H9 (cell line): ENCODE results near the gene GRIK4. TPM values are rescaled to one million over a fixed set of nuclear protein-coding genes. Genes with fewer than 3 reads are reported as not detected.

ENCODE experiments used
- DNase-seq: peaks from one replicate; pipeline ENCODE4 v3.0.0-alpha.2; 2017
- H2AFZ ChIP-seq: one replicate; pipeline ENCODE4 v1.6.1; 2013; ENCODE audit warnings: mild to moderate bottlenecking, low read length, control low read depth, moderate library complexity
- H2AK5ac ChIP-seq: 2 replicates; pipeline ENCODE4 v1.6.1; 2013; ENCODE audit warnings: low read length, control low read depth, mixed read lengths; ENCODE audit not compliant: insufficient read length
- H2BK120ac ChIP-seq: one replicate; pipeline ENCODE4 v1.6.1; 2013; ENCODE audit warnings: low read depth, mild to moderate bottlenecking, low read length, control low read depth, inconsistent platforms; ENCODE audit not compliant: poor library complexity, severe bottlenecking
- H2BK12ac ChIP-seq: 2 replicates; pipeline ENCODE4 v1.6.1; 2013; ENCODE audit warnings: low read length, control low read depth, mixed read lengths, low read depth; ENCODE audit not compliant: insufficient read length
- H2BK15ac ChIP-seq: 2 replicates; pipeline ENCODE4 v1.6.1; 2013; ENCODE audit warnings: low read depth, low read length, control low read depth
- H2BK20ac ChIP-seq: one replicate; pipeline ENCODE4 v1.6.1; 2013; ENCODE audit warnings: low read depth, mild to moderate bottlenecking, low read length, control low read depth, inconsistent platforms; ENCODE audit not compliant: poor library complexity, severe bottlenecking
- H2BK5ac ChIP-seq: 2 replicates; pipeline ENCODE4 v1.6.1; 2013; ENCODE audit warnings: low read length, control low read depth, mixed read lengths; ENCODE audit not compliant: insufficient read length
- H3K14ac ChIP-seq: 2 replicates; pipeline ENCODE4 v1.6.1; 2013; ENCODE audit warnings: low read length, control low read depth; ENCODE audit not compliant: insufficient read depth
- H3K18ac ChIP-seq: 2 replicates; pipeline ENCODE4 v1.6.1; 2013; ENCODE audit warnings: low read depth, mild to moderate bottlenecking, mixed read lengths, low read length, control low read depth; ENCODE audit not compliant: insufficient read length
- H3K23ac ChIP-seq: 2 replicates; pipeline ENCODE4 v1.6.1; 2013; ENCODE audit warnings: low read length, control low read depth, mixed read lengths, low read depth; ENCODE audit not compliant: insufficient read length
- H3K23me2 ChIP-seq: 2 replicates; pipeline ENCODE4 v1.6.1; 2013; ENCODE audit warnings: low read depth, mild to moderate bottlenecking, mixed read lengths, low read length, control low read depth; ENCODE audit not compliant: insufficient read length, poor library complexity, severe bottlenecking
- H3K27ac ChIP-seq: 2 replicates; pipeline ENCODE4 v1.5.1; 2013; ENCODE audit warnings: low read length, control low read depth, mixed read lengths, low read depth; ENCODE audit not compliant: insufficient read length
- H3K27me3 ChIP-seq: 2 replicates; pipeline ENCODE4 v1.6.1; 2013; ENCODE audit warnings: low read length, control low read depth, inconsistent platforms; ENCODE audit not compliant: insufficient read depth
- H3K4ac ChIP-seq: 2 replicates; pipeline ENCODE4 v1.6.1; 2013; ENCODE audit warnings: low read depth, mild to moderate bottlenecking, control low read depth, inconsistent platforms, low read length, moderate library complexity
- H3K4me1 ChIP-seq: 2 replicates; pipeline ENCODE4 v1.6.1; 2013; ENCODE audit warnings: low read length, control low read depth, inconsistent platforms; ENCODE audit not compliant: insufficient read depth
- H3K4me2 ChIP-seq: 2 replicates; pipeline ENCODE4 v1.6.1; 2013; ENCODE audit warnings: low read length, control low read depth, mixed read lengths; ENCODE audit not compliant: insufficient read length, insufficient read depth
- H3K56ac ChIP-seq: 2 replicates; pipeline ENCODE4 v1.6.1; 2013; ENCODE audit warnings: low read depth, mild to moderate bottlenecking, mixed read lengths, low read length, control low read depth; ENCODE audit not compliant: insufficient read length
- H3K79me1 ChIP-seq: 2 replicates; pipeline ENCODE4 v1.6.1; 2013; ENCODE audit warnings: low read depth, mild to moderate bottlenecking, moderate library complexity, low read length, control low read depth, inconsistent platforms; ENCODE audit not compliant: insufficient read depth, poor library complexity, severe bottlenecking
- H3K79me2 ChIP-seq: 2 replicates; pipeline ENCODE4 v1.6.1; 2013; ENCODE audit warnings: low read length, control low read depth, inconsistent platforms; ENCODE audit not compliant: insufficient read depth
- H3K9ac ChIP-seq: 2 replicates; pipeline ENCODE4 v1.6.1; 2013; ENCODE audit warnings: low read length, control low read depth, mixed read lengths; ENCODE audit not compliant: insufficient read length; ENCODE audit errors: extremely low read depth
- H3K9me3 ChIP-seq: one replicate; pipeline ENCODE4 v1.6.1; 2013; ENCODE audit warnings: low read depth, low read length, inconsistent platforms; ENCODE audit not compliant: control insufficient read depth
- H3T11ph ChIP-seq: one replicate; pipeline ENCODE4 v1.6.1; 2013; ENCODE audit warnings: mild to moderate bottlenecking, low read length, control low read depth, inconsistent platforms
- H4K20me1 ChIP-seq: one replicate; pipeline ENCODE4 v1.6.1; 2013; ENCODE audit not compliant: control insufficient read depth, insufficient read length, insufficient read depth
- H4K5ac ChIP-seq: 2 replicates; pipeline ENCODE4 v1.6.1; 2013; ENCODE audit warnings: low read depth, mild to moderate bottlenecking, mixed read lengths, low read length, control low read depth; ENCODE audit not compliant: insufficient read length
- H4K8ac ChIP-seq: replicated peaks from 2 replicates; pipeline ENCODE4 v1.6.1; 2013; ENCODE audit warnings: low read length, control low read depth, mixed read lengths, low read depth; ENCODE audit not compliant: insufficient read length
- H4K91ac ChIP-seq: 2 replicates; pipeline ENCODE4 v1.6.1; 2013; ENCODE audit warnings: low read depth, mild to moderate bottlenecking, moderate library complexity, mixed read lengths, low read length, control low read depth; ENCODE audit not compliant: insufficient read length
- H3K27ac Mint-ChIP-seq, 3 experiments: 2 replicates in 2 of 3; 3 replicates in 1 of 3; pipeline ENCODE4 v1.8.0; 2020 to 2021; ENCODE audit warnings: mixed read lengths in 3 of 3, mild to moderate bottlenecking in 1 of 3, moderate library complexity in 1 of 3
- H3K27me3 Mint-ChIP-seq: 2 replicates; pipeline ENCODE4 v1.8.0; 2021; ENCODE audit warnings: low read depth, mild to moderate bottlenecking, moderate library complexity, mixed read lengths
- H3K36me3 Mint-ChIP-seq, 3 experiments: 2 replicates in 2 of 3; 3 replicates in 1 of 3; pipeline ENCODE4 v1.8.0; 2020 to 2021; ENCODE audit warnings: low read depth in 3 of 3, mixed read lengths in 3 of 3; ENCODE audit not compliant: insufficient read depth in 1 of 3
- H3K4me1 Mint-ChIP-seq, 2 experiments: 2 replicates each; pipeline ENCODE4 v1.8.0; 2020; ENCODE audit warnings: mixed read lengths in 2 of 2
- H3K4me3 Mint-ChIP-seq, 2 experiments: 2 replicates in 1 of 2; 3 replicates in 1 of 2; pipeline ENCODE4 v1.8.0; 2020 to 2021; ENCODE audit warnings: mild to moderate bottlenecking in 2 of 2, mixed read lengths in 2 of 2, moderate library complexity in 1 of 2
- H3K9me3 Mint-ChIP-seq, 2 experiments: 2 replicates in 1 of 2; 3 replicates in 1 of 2; pipeline ENCODE4 v1.8.0; 2020; ENCODE audit warnings: mild to moderate bottlenecking in 2 of 2, mixed read lengths in 2 of 2, moderate library complexity in 1 of 2
- CTCF ChIP-seq: fragments of 200-600 bp; sonication (generic); conservative IDR thresholded peaks from 3 replicates; pipeline ENCODE4 v1.8.0; 2021; ENCODE audit warnings: antibody characterized with exemption, mild to moderate bottlenecking
- WGBS: extraction: QIAGEN DNeasy Blood & Tissue Kit; methylation state at CpG from one replicate; pipeline ENCODE4 v1.1.7; 2013; ENCODE audit warnings: missing lambda C conversion rate, low lambda C conversion rate, mixed read lengths; ENCODE audit not compliant: insufficient read length; ENCODE audit errors: extremely low coverage; 5-methylcytosine and 5-hydroxymethylcytosine counted together
- total RNA-seq: library from RNA; stranded (reverse); gene quantifications from 2 replicates; pipeline ENCODE4 v1.2.1, GENCODE V29; 2021

GRIK4 gene
- total RNA-seq, 1 experiment from 2014 or later: 2.3 TPM

GRCh38 chr11:120842195-120842594 is 330.6 kb downstream of the GRIK4 start:
- Histone ChIP-seq H3K14ac (no peak overlapping the region), H3K9me3 (no peaks in the 10 kb centered on the region), H3K56ac (no peak overlapping the region), H3K9ac (no peak overlapping the region), H3K27me3 (no peaks in the 10 kb centered on the region), H2BK12ac (no peak overlapping the region), H2BK120ac (no peak overlapping the region), H3K79me2 (no peaks in the 10 kb centered on the region), H3K23me2 (no peaks in the 10 kb centered on the region), H4K20me1 (no peaks in the 10 kb centered on the region), H2AK5ac (no peak overlapping the region), H2BK15ac (no peak overlapping the region), H4K5ac (no peak overlapping the region), H3K4me2 (no peak overlapping the region), H3K4me1 (no peaks in the 10 kb centered on the region), H4K8ac (no peak overlapping the region), H3T11ph (no peak overlapping the region), H3K23ac (no peak overlapping the region), H2AFZ (no peak overlapping the region), H4K91ac (no peak overlapping the region), H3K27ac (no peak overlapping the region), H3K79me1 (no peaks in the 10 kb centered on the region), H2BK20ac (no peak overlapping the region), H3K18ac (no peak overlapping the region), H2BK5ac (no peak overlapping the region), H3K4ac (no peak overlapping the region)
- Mint-ChIP-seq H3K9me3 (no peaks in the 10 kb centered on the region), H3K36me3 (no peaks in the 10 kb centered on the region), H3K27me3 (peaks cover 3% of the 10 kb centered on the region), H3K27ac (no peak overlapping the region; a peak in 1 of 7 replicates), H3K4me1 (peaks cover 0 to 4% of the 10 kb centered on the region in 2 experiments; a peak in 1 of 4 replicates), H3K4me3 (no peak overlapping the region)
- TF ChIP-seq CTCF: no peak
- DNase-seq: no peak
- no CpG with 5 or more reads among the region's 1 CpG for WGBS
